Measurements from ENCODE around the gene SGMS1. TPM values are rescaled to one million over a fixed set of nuclear protein-coding genes. Genes with fewer than 3 reads are reported as not detected.

The SGMS1 gene
- total and polyA plus RNA-seq, 4 donors, result 8.9 to 54.3 (median 22.2) TPM

GRCh38 chr10:50390302-50390701 lies 233.5 kb downstream of the SGMS1 start:
- H3K9me3 ChIP-seq (ENCODE audit: control insufficient read depth, low read length), result no peaks in the 10 kb centered on the region
- H3K36me3 ChIP-seq (ENCODE audit: control insufficient read depth in 1 of 2, insufficient read depth in 2 of 2, low read length in 1 of 2), result no peaks in the 10 kb centered on the region
- H3K27ac ChIP-seq (ENCODE audit: low read depth in 1 of 2, low read length in 2 of 2), result no peak overlapping the region
- H3K4me3 ChIP-seq (ENCODE audit: low read length in 2 of 2), result no peak overlapping the region
- no peak for ATAC-seq (ENCODE audit: low FRiP score)
- intact Hi-C loops (cut with DNase I), result no loop called here
- WGBS, 2 donors, result 95% methylated on average over 2 of the region's 2 CpGs
- peaks cover 0 to 5% of the 10 kb centered on the region in 2 donors for H3K4me1 ChIP-seq (ENCODE audit: control insufficient read depth in 1 of 2, insufficient read depth in 2 of 2, low read length in 2 of 2)
- H3K27me3 ChIP-seq (ENCODE audit: control insufficient read depth in 1 of 2, insufficient read depth in 2 of 2, low read length in 1 of 2), result no peaks in the 10 kb centered on the region
- DNase-seq, result no peak

- no peak for ATAC-seq (ENCODE audit: low FRiP score)
- WGBS, 2 donors, result 97 to 98% methylated on average over 2 of the region's 2 CpGs
- no peaks in the 10 kb centered on the region for H3K27me3 ChIP-seq (ENCODE audit: control insufficient read depth in 1 of 2, insufficient read depth in 2 of 2, low read length in 1 of 2)
- no peak overlapping the region for H3K27ac ChIP-seq (ENCODE audit: low read depth in 1 of 2, low read length in 2 of 2)
- no peak for DNase-seq
- no peak overlapping the region for H3K4me3 ChIP-seq (ENCODE audit: low read length in 2 of 2)
- intact Hi-C loops (cut with DNase I), result no loop called here
- H3K9me3 ChIP-seq (ENCODE audit: control insufficient read depth, low read length), result no peaks in the 10 kb centered on the region
- no peaks in the 10 kb centered on the region for H3K4me1 ChIP-seq (ENCODE audit: control insufficient read depth in 1 of 2, insufficient read depth in 2 of 2, low read length in 2 of 2)
- H3K36me3 ChIP-seq (ENCODE audit: control insufficient read depth in 1 of 2, insufficient read depth in 2 of 2, low read length in 1 of 2), result no peaks in the 10 kb centered on the region
These were observed 235.6 kb downstream of the SGMS1 start for GRCh38 chr10:50388181-50388580.

GRCh38 chr10:50387732-50388073 lies 236.1 kb downstream of the SGMS1 start:
- DNase-seq, result no peak
- H3K9me3 ChIP-seq (ENCODE audit: control insufficient read depth, low read length), result no peaks in the 10 kb centered on the region
- no peak for ATAC-seq (ENCODE audit: low FRiP score)
- no peaks in the 10 kb centered on the region for H3K36me3 ChIP-seq (ENCODE audit: control insufficient read depth in 1 of 2, insufficient read depth in 2 of 2, low read length in 1 of 2)
- H3K27ac ChIP-seq (ENCODE audit: low read depth in 1 of 2, low read length in 2 of 2), result no peak overlapping the region
- 95 to 96% methylated on average over 2 of the region's 2 CpGs for WGBS, 2 donors
- no peak overlapping the region for H3K4me3 ChIP-seq (ENCODE audit: low read length in 2 of 2)
- intact Hi-C loops (cut with DNase I), result no loop called here
- no peaks in the 10 kb centered on the region for H3K4me1 ChIP-seq (ENCODE audit: control insufficient read depth in 1 of 2, insufficient read depth in 2 of 2, low read length in 2 of 2)
- H3K27me3 ChIP-seq (ENCODE audit: control insufficient read depth in 1 of 2, insufficient read depth in 2 of 2, low read length in 1 of 2), result no peaks in the 10 kb centered on the region

GRCh38 chr10:50387007-50387731 lies 236.6 kb downstream of the SGMS1 start:
- no peak for DNase-seq
- H3K27me3 ChIP-seq (ENCODE audit: control insufficient read depth in 1 of 2, insufficient read depth in 2 of 2, low read length in 1 of 2), result no peaks in the 10 kb centered on the region
- H3K4me1 ChIP-seq (ENCODE audit: control insufficient read depth in 1 of 2, insufficient read depth in 2 of 2, low read length in 2 of 2), result no peaks in the 10 kb centered on the region
- ATAC-seq (ENCODE audit: low FRiP score), result no peak
- H3K27ac ChIP-seq (ENCODE audit: low read depth in 1 of 2, low read length in 2 of 2), result no peak overlapping the region
- H3K4me3 ChIP-seq (ENCODE audit: low read length in 2 of 2), result no peak overlapping the region
- WGBS, 2 donors, result 96 to 97% methylated on average over 7 of the region's 7 CpGs
- intact Hi-C loops (cut with DNase I), result no loop called here
- no peaks in the 10 kb centered on the region for H3K36me3 ChIP-seq (ENCODE audit: control insufficient read depth in 1 of 2, insufficient read depth in 2 of 2, low read length in 1 of 2)
- no peaks in the 10 kb centered on the region for H3K9me3 ChIP-seq (ENCODE audit: control insufficient read depth, low read length)

GRCh38 chr10:50385624-50386023 lies 238.1 kb downstream of the SGMS1 start:
- H3K36me3 ChIP-seq (ENCODE audit: control insufficient read depth in 1 of 2, insufficient read depth in 2 of 2, low read length in 1 of 2), result no peaks in the 10 kb centered on the region
- DNase-seq (no peak), ATAC-seq (ENCODE audit: low FRiP score) (no peak)
- WGBS, 2 donors, result 94 to 95% methylated on average over 2 of the region's 2 CpGs
- H3K27me3 ChIP-seq (ENCODE audit: control insufficient read depth in 1 of 2, insufficient read depth in 2 of 2, low read length in 1 of 2), result no peaks in the 10 kb centered on the region
- H3K4me3 ChIP-seq (ENCODE audit: low read length in 2 of 2), result no peak overlapping the region
- H3K27ac ChIP-seq (ENCODE audit: low read depth in 1 of 2, low read length in 2 of 2), result no peak overlapping the region
- no peaks in the 10 kb centered on the region for H3K9me3 ChIP-seq (ENCODE audit: control insufficient read depth, low read length)
- H3K4me1 ChIP-seq (ENCODE audit: control insufficient read depth in 1 of 2, insufficient read depth in 2 of 2, low read length in 2 of 2), result no peaks in the 10 kb centered on the region
- intact Hi-C loops (cut with DNase I), result no loop called here

- ATAC-seq (ENCODE audit: low FRiP score) (no peak), DNase-seq (no peak)
- H3K36me3 ChIP-seq (ENCODE audit: control insufficient read depth in 1 of 2, insufficient read depth in 2 of 2, low read length in 1 of 2), result no peaks in the 10 kb centered on the region
- H3K27ac ChIP-seq (ENCODE audit: low read depth in 1 of 2, low read length in 2 of 2), result no peak overlapping the region
- intact Hi-C loops (cut with DNase I), result no loop called here
- H3K4me1 ChIP-seq (ENCODE audit: control insufficient read depth in 1 of 2, insufficient read depth in 2 of 2, low read length in 2 of 2), result peaks cover 0 to under 1% of the 10 kb centered on the region in 2 donors
- H3K9me3 ChIP-seq (ENCODE audit: control insufficient read depth, low read length), result no peaks in the 10 kb centered on the region
- no peaks in the 10 kb centered on the region for H3K27me3 ChIP-seq (ENCODE audit: control insufficient read depth in 1 of 2, insufficient read depth in 2 of 2, low read length in 1 of 2)
- 87 to 89% methylated on average over 2 of the region's 2 CpGs for WGBS, 2 donors
- no peak overlapping the region for H3K4me3 ChIP-seq (ENCODE audit: low read length in 2 of 2)
These were observed 238.9 kb downstream of the SGMS1 start for GRCh38 chr10:50384898-50385297.

GRCh38 chr10:50384238-50384637 lies 239.5 kb downstream of the SGMS1 start:
- DNase-seq, result no peak
- ATAC-seq (ENCODE audit: low FRiP score), result no peak
- H3K27ac ChIP-seq (ENCODE audit: low read depth in 1 of 2, low read length in 2 of 2), result no peak overlapping the region
- no peaks in the 10 kb centered on the region for H3K36me3 ChIP-seq (ENCODE audit: control insufficient read depth in 1 of 2, insufficient read depth in 2 of 2, low read length in 1 of 2)
- intact Hi-C loops (cut with DNase I), result no loop called here
- no peak overlapping the region for H3K4me3 ChIP-seq (ENCODE audit: low read length in 2 of 2)
- no peaks in the 10 kb centered on the region for H3K27me3 ChIP-seq (ENCODE audit: control insufficient read depth in 1 of 2, insufficient read depth in 2 of 2, low read length in 1 of 2)
- peaks cover 0 to 5% of the 10 kb centered on the region in 2 donors for H3K4me1 ChIP-seq (ENCODE audit: control insufficient read depth in 1 of 2, insufficient read depth in 2 of 2, low read length in 2 of 2)
- H3K9me3 ChIP-seq (ENCODE audit: control insufficient read depth, low read length), result no peaks in the 10 kb centered on the region

GRCh38 chr10:50382576-50383023 lies 241.2 kb downstream of the SGMS1 start:
- Histone ChIP-seq H3K27me3 (ENCODE audit: control insufficient read depth in 1 of 2, insufficient read depth in 2 of 2, low read length in 1 of 2) (no peaks in the 10 kb centered on the region), H3K27ac (ENCODE audit: low read depth in 1 of 2, low read length in 2 of 2) (no peak overlapping the region), H3K4me3 (ENCODE audit: low read length in 2 of 2) (no peak overlapping the region), H3K36me3 (ENCODE audit: control insufficient read depth in 1 of 2, insufficient read depth in 2 of 2, low read length in 1 of 2) (no peaks in the 10 kb centered on the region), H3K9me3 (ENCODE audit: control insufficient read depth, low read length) (no peaks in the 10 kb centered on the region), H3K4me1 (ENCODE audit: control insufficient read depth in 1 of 2, insufficient read depth in 2 of 2, low read length in 2 of 2) (peaks cover 0 to 5% of the 10 kb centered on the region in 2 donors)
- no peak for DNase-seq
- intact Hi-C loops (cut with DNase I), result no loop called here
- no peak for ATAC-seq (ENCODE audit: low FRiP score)
- WGBS, 2 donors, result 23 to 25% methylated on average over 4 of the region's 4 CpGs

GRCh38 chr10:50381642-50382041 lies 242.1 kb downstream of the SGMS1 start:
- Histone ChIP-seq H3K36me3 (ENCODE audit: control insufficient read depth in 1 of 2, insufficient read depth in 2 of 2, low read length in 1 of 2) (no peaks in the 10 kb centered on the region), H3K27ac (ENCODE audit: low read depth in 1 of 2, low read length in 2 of 2) (no peak overlapping the region), H3K27me3 (ENCODE audit: control insufficient read depth in 1 of 2, insufficient read depth in 2 of 2, low read length in 1 of 2) (no peaks in the 10 kb centered on the region), H3K4me1 (ENCODE audit: control insufficient read depth in 1 of 2, insufficient read depth in 2 of 2, low read length in 2 of 2) (peaks cover 0 to 5% of the 10 kb centered on the region in 2 donors), H3K4me3 (ENCODE audit: low read length in 2 of 2) (no peak overlapping the region), H3K9me3 (ENCODE audit: control insufficient read depth, low read length) (no peaks in the 10 kb centered on the region)
- intact Hi-C loops (cut with DNase I), result no loop called here
- ATAC-seq (ENCODE audit: low FRiP score) (no peak), DNase-seq (no peak)
- WGBS, 2 donors, result 8 to 10% methylated on average over 3 of the region's 3 CpGs

Data from aorta (tissue), 5 donors.